Stimulated activated naive CD4-positive, alpha-beta T cell treated with Interleukin-2 at 50 U/mL for 16 hours (primary cell): ENCODE measurements around the gene ZNF324.
A peak's percentile ranks its signal among the peaks of the same experiment; 100 is the strongest.
"Not testable (repeated sequence)": the region's sequence is repeated elsewhere in the genome, so short reads cannot be mapped to it uniquely, and the experiment has no call there.

Source experiments
- DNase-seq: peaks from one replicate; lab custom pipeline; 2025; lab: John Stamatoyannopoulos, UW

Gene ZNF324

DNA sequence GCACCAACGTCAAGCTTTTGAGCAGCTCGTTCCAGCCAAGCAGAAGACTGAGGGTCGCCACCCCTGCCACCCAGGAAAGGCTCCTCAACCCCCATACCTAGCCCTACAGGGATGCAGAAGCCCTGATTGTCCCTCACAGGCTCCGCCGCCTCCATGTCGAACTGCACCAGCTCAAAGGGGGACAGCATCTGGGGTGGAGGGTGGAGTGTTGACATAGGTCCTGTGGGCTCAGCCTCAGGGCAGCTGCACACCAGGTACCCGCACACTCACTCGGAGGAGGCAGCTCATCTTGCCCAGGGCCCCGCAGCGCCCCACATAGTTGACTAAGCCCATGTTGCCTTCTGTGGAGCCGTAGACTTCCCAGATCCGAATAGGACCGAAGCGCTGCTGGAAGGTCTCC lies 33.4 kb downstream of the ZNF324 start:
- no peak for DNase-seq

DNA sequence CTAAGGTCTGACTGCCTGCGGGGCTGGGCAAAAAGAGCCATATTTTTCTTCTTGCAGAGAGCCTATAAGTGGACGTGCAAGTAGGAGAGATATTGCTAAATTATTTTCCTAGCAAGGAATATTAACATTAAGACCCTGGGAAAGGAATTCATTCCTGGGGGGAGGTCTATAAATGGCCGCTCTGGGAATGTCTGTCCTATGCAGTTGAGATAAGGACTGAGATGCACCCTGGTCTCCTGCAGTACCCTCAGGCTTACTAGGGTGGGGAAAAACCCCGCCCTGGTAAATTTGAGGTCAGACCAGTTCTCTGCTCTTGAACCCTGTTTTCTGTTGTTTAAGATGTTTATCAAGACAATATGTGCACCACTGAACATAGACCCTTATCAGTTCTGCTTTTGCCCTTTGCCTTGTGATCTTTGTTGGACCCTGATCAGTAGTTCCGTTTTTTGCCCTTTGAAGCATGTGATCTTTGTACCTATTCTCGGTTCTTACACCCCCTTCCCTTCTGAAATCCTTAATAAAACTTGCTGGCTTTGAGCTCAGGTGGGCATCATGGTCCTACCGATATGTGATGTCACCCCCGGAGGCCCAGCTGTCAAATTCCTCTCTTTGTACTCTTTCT lies 40.8 kb downstream of the ZNF324 start:
- DNase-seq: not testable (repeated sequence)

DNA sequence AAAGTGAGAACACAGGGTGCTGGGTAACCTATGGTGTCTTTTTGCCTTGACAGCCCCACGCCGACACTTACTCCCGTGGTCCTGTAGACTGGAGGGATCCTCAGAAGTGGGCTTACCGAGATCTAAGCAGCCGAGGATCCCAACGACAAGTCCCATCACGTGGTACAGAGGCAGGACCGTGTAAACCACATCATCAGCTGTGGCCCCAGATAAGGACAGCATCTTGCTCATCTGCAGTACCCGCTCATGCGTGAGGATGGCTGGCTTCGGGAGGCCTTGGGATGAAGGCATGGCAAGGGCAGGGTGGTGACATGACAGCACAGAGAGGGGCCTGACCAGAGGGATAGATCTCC lies 42.8 kb downstream of the ZNF324 start:
- DNase-seq: no peak

DNA sequence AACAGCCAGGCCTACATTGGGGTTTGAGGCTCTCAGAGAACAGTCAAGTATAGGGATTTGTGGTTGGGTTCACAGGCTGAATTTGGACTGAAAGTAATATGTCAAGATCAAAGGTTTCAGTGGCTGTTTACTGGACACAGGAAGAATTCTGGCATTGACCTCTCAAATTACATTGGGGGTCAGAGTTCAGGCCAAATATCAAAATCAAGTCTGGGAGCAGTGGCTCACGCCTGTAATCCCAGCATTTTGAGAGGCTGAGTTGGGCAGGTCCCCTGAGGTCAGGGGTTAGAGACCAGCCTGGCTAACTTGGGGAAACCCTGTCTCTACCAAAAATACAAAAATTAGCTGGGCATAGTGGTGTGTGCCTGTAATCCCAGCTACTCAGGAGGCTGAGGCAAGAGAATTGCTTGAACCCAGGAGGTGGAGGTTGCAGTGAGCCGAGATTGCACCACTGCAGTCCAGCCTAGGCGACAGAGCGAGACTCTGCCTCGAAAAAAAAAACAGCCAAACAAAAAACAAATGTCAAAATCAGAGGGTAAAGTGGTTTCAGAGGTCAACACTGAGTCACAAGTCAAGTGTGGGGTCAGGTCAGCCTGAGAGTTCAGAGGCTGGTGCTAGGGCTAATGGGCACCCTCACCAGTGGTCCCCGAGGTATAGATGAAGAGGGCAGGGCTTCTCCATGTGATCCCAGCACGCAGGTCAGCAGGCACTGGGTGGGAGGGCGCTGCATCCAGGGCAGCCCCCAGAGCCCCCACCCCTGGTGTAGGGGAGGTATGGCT lies 43.4 kb downstream of the ZNF324 start:
- no peak for DNase-seq

DNA sequence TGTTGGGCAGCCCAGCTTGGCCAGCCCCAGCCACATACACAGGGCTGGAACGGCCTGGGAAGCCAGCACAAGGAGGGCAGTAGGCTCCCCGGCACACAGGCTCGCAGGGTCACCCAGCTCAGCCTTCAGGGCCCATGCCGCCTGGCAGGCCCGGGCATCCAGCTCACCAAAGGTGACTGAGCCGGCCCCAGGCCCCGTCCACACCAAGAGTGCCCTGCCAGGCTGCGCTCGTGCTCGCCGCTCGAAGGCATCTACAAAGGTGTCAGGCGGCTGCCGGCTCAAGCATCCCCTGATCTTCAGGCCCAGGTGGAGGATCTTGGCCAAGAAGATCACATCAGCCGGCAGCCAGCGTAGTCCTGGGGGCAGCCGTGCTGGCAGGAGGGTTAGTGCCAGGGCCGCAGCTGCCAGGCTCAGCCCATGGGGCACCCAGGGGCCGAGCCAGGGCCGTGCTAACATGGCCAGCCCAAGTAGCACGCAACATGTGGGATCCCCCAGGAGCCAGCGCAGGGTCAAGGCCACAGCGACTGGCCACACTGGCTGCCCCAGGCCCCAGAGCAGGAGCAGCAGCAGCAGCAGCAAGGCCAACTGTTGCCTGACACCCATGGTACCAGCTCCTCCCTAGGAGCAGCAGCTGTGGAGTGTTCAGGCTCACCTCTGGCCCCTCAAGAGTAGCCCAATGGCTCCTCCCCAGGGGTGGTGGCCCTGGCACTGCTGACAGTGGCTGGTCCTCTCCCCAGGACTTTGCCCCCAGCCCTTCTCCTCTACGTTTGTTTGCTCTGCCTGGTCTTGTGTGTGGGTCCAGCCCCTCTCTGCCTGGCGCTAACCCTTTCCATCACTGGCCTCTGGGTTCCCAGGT lies 44.7 kb downstream of the ZNF324 start, which contains the start of gene SLC27A5:
TSS of gene SLC27A5 (minus strand) at position 640 of the 856 bp plus-strand sequence. CDS start at position 603, 37 bp downstream.
- DNase-seq: no peak

DNA sequence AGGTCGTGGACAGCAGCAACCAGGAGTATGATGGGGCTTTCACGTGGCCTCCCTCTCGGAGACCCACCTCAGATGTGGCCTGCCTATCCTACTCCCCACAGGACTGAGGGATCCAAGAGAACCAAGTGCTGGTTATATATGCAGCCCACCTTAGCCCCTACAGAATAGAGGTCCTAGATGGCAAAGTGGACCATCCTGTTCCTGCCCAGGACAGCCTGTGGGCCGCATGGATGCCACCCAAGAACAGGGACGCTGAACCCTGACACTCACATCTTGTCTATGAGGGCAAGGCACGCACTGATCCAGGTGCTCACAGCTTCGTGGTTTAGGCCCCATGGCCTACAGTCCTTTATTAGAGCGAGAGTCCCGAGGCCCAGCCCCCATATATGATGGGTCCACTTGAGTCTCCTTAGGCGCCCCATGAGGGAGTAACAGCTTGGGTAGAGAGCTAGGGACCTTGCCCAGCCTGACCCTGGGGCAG lies 46.4 kb downstream of the ZNF324 start:
- DNase-seq: no peak

DNA sequence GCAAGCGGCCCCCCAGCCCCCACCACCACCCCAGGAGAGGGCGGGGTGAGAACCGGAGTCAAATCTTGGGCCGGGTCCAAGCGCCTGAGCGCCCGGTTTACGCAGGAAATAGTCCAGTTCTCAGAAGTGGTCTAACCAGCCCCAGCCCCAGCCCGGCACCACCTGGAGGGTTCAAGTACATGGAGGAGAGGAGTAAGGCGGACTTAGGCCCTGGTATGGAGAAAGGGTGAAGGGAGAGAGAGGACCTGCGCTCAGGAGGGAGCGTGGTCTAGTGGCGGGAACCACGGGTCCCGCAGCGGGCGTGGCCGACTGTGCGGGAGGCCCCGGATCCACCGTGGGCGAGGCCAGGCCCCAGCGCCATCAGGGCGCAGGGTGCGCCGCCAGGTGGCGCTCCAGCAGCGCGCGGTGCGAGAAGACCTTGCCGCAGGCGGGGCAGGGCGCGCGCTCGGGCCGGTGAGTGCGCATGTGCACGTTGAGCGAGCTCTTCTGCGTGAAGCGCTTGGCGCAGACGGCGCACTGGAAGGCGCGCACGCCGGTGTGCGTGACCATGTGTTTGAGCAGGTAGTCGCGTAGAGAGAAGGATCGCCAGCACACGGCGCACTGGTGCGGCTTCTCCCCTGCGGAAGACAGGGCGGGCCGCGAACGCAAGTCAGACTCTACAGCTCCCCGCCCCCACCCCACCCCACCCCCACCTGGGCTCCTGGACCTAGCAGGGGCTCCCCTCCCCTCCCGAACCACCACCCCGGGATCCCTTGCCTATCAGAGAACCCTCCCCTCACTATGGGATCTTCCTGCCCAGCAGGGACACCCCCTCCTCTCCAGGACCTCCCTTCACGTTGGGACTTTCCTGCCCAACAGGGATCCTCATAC lies 47.0 kb downstream of the ZNF324 start:
- DNase-seq: peak; percentile 92

DNA sequence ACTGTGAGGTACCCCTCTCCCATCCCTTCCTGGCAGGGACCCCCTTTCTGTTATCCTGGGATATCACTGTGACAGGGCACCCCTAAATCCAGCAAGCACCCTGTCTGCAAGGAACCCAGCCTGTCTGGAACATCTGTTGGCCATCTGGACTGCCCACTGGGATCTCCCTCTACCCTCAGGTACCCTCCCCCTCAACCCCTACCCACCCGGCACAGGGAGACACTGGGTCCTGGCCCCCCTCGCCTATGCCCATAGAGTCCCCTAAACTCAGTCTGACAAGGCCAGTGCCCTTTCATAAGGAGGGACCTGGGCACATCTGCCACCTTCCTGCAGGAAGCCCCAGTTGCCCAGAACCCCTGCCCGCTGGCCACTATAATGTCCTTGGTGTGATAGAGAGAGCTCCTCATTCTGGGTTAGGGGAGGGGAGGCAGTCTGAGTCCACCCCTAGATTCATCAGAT lies 47.7 kb downstream of the ZNF324 start:
- no peak for DNase-seq

DNA sequence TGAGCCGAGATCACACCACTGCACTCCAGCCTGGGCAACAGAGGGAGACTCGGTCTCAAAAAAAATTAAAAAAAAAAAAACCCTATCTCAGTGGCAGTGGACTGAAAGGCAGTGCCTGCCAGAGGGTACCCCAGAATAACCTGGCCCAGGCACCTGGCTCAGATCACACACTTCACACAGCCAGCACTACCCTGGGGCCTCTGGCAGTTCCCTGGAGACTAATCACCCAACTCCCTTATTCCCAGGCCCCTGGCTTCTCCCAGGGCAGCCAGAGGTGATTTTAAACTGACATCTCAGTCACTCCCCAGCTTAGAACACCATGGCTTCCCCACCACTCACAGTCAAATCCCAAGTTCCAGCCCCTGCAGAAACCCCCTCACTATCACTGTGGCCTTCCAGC lies 48.4 kb downstream of the ZNF324 start:
- no peak for DNase-seq

DNA sequence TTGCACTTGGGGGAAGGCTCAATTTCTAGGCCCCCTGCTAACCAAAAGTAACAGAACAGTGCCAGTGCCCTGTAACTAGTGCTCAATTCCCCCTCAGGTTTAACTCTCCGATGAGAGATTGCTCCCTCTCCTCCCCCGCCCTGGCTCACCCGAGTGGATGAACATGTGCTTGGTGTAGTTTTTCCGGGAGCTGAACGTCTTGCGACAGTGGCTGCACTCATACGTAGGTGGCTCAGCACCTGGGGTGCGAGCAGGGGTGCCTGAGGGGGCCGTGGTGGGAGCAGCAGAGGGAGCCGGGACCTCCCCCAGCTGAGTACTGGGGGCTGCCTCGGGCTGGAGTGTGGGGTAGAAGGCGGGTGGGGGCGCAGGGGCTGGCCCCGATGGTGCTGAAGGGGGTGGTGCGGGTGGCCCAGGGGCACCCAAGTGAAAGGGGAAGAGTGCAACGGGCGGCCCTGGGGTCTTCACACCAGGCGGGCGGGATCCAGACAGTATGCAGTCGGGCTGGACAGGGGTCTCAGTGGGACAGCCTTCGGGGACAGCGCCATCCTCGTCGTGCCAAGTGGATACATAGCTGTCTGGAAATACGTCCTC lies 49.5 kb downstream of the ZNF324 start:
- no peak for DNase-seq

DNA sequence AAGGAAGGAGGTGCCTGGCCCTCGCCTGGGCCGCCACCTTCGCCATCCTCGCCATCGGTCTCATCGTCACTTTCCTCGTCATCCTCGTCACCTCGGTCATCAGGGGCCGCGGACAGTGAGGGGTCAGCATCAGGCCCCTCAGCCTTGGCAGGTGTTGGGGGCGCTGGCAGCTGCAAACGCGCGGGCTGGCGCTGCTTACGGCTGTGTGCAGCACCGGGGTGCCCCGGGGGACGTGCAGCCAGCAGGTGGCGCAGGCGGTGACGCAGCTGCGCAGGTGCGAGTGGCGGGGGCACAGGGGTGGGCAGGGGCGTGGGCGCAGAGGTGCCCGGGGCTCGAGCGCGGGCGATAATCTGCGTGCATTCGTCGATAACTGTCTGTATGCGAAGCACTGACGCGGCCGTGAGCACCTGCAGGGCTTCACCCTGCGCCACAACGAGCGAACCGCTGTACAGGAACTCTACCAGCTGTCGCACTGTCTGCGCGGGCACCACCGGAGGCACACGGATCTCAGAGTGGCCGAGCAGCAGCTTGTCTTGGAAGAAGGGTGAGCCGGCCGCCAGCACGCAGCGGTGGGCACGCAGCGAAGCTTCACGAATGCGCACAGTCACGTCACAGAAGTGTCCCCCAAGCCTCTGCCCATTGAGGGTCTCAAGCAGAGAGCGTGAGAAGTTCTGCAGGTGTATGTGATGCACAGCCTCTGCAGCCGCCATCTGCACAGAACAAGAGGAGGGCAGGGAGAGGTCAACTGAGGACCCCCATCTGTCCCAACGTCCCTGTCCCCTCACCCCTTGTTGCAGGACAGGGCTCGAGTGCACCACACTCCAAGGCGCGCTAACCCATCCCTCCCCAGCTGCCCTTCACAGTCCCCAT lies 50.3 kb downstream of the ZNF324 start:
- DNase-seq: no peak

DNA sequence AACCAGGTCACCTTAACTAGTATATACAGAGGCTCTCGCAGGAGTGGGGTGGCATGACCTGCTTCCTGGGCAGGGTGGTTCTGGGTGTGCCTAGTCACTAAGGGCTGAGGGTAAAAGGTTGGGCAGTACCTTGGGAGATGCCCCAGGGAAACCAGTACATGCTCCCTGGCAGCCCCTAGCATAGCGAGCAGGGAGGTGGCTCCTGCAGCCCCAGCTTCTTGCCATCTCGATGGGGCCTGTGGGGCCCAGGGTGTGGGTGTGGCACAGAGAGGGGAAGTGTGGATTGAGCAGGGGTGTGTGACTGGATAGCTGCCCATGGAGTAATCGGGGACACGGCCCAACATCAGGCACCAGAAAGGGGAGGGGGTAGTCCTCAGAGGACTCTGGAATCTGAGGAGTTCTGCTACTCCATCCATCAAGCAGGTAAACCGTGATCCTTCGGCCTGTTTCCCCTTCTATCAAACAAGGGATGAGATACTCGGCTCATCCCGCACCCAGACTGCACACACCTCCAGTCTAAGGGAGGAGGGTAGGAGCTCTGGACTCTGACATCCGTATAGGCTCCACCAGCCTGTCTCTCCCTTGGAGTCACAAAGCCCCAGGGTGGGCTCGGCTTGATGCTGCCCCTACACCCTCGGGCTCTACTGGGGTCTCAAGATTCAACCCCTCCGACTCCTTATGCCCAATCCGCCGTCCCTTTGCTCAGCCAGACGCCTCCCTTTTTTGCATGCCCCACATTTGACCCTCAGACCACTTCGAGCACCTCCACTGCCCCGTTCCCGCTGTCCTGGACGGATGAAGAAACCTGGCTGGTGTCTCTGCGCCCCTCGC lies 51.6 kb downstream of the ZNF324 start:
- DNase-seq: no peak

DNA sequence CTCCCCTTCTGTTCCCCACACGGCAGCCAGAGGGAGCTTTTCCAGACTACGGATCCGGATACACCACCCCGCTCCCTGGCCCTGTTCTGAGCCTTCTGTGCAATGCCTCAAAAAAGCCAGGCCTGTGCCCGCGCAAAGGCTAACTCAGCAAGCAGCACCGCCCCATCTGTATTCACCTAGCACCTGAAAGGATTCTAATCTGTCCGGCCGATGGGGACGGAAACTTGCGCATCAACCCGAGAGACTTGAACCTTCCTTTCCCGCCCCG lies 52.1 kb downstream of the ZNF324 start:
- DNase-seq: peak; percentile 31

DNA sequence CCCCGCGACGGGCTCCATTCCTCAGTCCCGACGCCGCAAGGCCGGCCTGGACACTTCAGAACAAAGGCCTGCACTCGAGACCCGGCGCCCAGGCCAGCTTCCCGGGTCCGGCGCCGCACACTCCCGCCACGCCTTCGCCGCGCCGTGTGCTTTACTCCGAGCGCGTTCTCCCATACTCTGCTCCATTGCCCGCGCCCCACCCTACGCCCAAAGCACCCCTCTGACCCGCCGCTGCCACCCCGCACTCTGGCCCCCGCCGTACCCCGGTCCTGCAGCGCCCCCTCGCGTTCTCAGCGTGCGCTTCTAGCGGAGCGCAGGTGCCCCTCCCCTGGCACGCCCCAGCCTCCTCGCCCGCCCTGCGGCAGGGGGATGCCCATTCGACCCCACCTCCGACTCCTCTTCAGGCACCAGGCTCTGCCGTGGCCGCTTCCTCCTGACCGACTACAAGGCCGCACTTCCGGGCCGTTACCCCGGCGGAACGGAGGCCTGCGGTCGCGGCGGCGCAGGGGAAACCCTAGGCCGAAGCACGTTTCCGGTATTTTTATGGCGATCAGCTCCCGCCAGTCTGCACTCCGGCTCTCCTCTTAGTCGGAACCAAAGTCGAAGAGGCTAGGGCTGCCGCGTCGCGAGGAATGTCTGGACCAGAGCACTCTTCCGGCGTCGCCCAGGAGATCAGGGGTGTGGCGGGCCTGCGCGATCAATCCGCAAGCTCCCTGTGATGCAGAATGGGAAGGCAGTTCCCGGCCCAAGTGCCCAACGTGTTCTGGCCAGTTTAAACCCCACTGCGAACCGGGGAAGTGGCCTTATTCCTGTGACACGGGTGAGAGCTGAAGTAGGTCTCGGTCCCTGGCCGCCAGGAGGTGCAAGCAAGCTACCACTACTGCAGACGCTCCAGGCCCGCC lies 52.7 kb downstream of the ZNF324 start, which contains the start of gene ZBTB45:
TSS of gene ZBTB45 (minus strand) at position 456 of the 902 bp plus-strand sequence. CDS start 2,137 bp downstream, outside the sequence.
- DNase-seq: peak; percentile 96

DNA sequence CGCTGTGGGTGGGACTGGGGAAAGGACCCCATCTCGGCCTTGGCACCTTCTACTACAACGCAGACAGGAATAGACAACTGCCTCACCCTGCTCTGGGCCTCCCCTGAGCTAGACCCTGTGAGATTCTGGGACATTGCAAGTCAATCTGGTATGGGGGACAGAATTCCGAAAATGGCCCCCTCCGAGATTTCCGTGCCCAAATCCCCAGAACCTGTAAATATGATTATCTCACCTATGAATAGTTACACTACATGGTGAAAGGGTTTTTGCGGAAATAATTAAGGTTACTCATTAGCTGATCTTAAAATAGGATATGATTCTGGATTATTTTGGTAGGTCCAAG lies 53.3 kb downstream of the ZNF324 start:
- no peak for DNase-seq

DNA sequence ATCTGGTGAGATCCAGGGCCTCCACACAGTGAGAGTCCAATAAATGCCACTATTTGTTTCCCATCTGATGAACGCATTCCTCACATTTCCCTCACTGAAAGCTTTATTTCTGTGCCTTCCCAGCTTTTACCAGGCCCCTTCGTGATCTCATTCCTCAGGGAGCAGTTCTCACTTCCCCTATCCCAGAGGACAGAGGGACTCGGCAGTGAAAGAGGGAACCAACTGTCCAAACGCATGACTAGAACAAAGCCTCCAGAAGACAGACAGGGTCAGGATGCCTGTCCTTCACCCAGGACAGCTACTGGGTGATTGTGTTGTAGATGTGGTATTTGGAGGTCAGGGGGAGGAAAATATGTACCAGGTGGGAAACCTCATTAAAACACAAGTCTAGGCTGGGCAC lies 54.8 kb downstream of the ZNF324 start:
- DNase-seq: no peak

DNA sequence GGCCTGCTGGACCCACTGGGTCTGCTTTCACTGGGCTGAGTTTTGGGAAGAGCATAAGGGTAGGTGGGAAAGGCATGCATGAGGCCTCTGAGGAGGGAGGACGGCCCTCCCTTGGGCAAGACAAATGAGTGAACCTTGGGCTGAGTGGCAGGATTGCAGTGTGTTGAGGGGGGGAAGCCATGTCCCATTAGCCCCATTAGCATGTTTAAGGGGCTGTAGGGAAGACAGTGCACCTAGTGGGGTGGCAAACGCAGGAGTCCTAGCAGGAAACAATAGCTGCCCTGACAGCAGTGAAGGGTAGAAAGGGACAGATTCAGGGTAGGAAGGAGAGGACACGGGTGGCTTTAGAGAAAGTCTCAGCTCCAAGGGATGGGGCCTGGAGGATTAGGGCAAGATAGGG lies 55.8 kb downstream of the ZNF324 start:
- DNase-seq: no peak
